Memory B cell (primary cell): ENCODE measurements around the gene CMTM1.
"Not testable (repeated sequence)": the region's sequence is repeated elsewhere in the genome, so short reads cannot be mapped to it uniquely, and the experiment has no call there.

ENCODE experiments used
- ATAC-seq: fragments of 150-1000 bp; cut with Tn5 transposase; 2 replicates; pipeline ENCODE4 v1.10.0; 2021; ENCODE audit warnings: low read depth, mild to moderate bottlenecking, moderate library complexity
- DNase-seq, 2 donors: peaks; one replicate each; pipeline ENCODE4 v3.0.0; 2022; ENCODE audit warnings: low spot score in 2 of 2
- H3K27ac Mint-ChIP-seq: one replicate; pipeline ENCODE4 v1.8.0; 2022; ENCODE audit warnings: mild to moderate bottlenecking, moderate library complexity, mixed read lengths
- H3K27me3 Mint-ChIP-seq: one replicate; pipeline ENCODE4 v1.8.0; 2022; ENCODE audit warnings: mixed read lengths
- H3K36me3 Mint-ChIP-seq: one replicate; pipeline ENCODE4 v1.8.0; 2022; ENCODE audit warnings: mild to moderate bottlenecking, mixed read lengths
- H3K4me1 Mint-ChIP-seq: one replicate; pipeline ENCODE4 v1.8.0; 2022; ENCODE audit warnings: mixed read lengths
- H3K4me3 Mint-ChIP-seq: one replicate; pipeline ENCODE4 v1.8.0; 2022; ENCODE audit warnings: mild to moderate bottlenecking, moderate library complexity, mixed read lengths
- H3K9me3 Mint-ChIP-seq: one replicate; pipeline ENCODE4 v1.8.0; 2022; ENCODE audit warnings: mixed read lengths

Gene CMTM1

GRCh38 chr16:66581246-66581952 lies 15.2 kb downstream of the CMTM1 start:
- peaks cover 24% of the 10 kb centered on the region for H3K27me3 Mint-ChIP-seq
- ATAC-seq (no peak), DNase-seq (no peak)
- H3K27ac Mint-ChIP-seq, result no peak overlapping the region
- peaks cover 1% of the 10 kb centered on the region for H3K36me3 Mint-ChIP-seq
- H3K4me3 Mint-ChIP-seq, result no peak overlapping the region
- peaks cover 12% of the 10 kb centered on the region for H3K4me1 Mint-ChIP-seq
- H3K9me3 Mint-ChIP-seq, result peaks cover 4% of the 10 kb centered on the region

DNA sequence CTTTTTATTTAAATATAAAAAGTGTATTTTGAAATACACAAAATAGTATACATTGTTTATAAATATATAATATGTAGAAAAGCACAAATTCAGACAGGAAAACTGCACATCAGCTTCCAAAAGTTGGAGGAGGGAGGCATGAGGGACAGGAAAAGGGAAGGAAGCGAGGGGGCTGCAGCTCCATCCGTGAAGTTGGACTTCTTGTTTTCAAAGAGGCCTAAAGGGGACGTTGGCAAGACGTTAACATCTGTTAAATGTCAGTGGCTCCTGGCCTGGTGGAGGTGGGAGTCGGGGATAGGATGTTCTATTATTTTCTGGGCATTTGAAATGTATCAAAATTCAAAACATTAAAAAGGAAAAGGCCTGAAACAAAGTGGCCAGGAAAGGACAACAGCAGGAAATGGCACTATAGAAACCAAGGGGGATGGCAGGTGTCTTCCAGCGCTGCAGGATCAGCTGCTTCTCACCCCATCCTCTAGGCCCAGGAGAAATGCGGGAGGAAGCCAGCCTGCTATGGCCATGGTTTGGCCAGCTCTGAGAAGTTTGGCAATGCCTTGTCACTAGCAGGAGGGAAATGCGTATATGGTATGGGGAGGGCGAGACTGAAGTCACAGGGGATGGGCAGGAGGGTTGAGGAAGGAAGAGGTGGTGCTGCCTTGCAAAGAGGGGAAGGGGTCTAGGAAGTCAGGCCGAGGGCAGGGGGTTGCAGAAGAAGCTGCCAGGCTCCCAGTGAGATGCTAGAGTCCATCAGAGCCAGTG lies 19.4 kb downstream of the CMTM1 start:
- Mint-ChIP-seq H3K27ac (no peak overlapping the region), H3K27me3 (peaks cover 4% of the 10 kb centered on the region), H3K4me1 (peaks cover 14% of the 10 kb centered on the region), H3K9me3 (peaks cover 4% of the 10 kb centered on the region), H3K4me3 (no peak overlapping the region), H3K36me3 (peaks cover 1% of the 10 kb centered on the region)
- no peak for DNase-seq
- ATAC-seq, result no peak

- Mint-ChIP-seq H3K27ac (no peak overlapping the region), H3K4me3 (peak overlapping the region; percentile 22), H3K27me3 (peaks cover 3% of the 10 kb centered on the region), H3K36me3 (peaks cover 2% of the 10 kb centered on the region), H3K4me1 (peaks cover 14% of the 10 kb centered on the region), H3K9me3 (no peaks in the 10 kb centered on the region)
- DNase-seq, result no peak
- ATAC-seq, result no peak
Observed at GRCh38 chr16:66587881-66588600, 21.8 kb downstream of the CMTM1 start.

DNA sequence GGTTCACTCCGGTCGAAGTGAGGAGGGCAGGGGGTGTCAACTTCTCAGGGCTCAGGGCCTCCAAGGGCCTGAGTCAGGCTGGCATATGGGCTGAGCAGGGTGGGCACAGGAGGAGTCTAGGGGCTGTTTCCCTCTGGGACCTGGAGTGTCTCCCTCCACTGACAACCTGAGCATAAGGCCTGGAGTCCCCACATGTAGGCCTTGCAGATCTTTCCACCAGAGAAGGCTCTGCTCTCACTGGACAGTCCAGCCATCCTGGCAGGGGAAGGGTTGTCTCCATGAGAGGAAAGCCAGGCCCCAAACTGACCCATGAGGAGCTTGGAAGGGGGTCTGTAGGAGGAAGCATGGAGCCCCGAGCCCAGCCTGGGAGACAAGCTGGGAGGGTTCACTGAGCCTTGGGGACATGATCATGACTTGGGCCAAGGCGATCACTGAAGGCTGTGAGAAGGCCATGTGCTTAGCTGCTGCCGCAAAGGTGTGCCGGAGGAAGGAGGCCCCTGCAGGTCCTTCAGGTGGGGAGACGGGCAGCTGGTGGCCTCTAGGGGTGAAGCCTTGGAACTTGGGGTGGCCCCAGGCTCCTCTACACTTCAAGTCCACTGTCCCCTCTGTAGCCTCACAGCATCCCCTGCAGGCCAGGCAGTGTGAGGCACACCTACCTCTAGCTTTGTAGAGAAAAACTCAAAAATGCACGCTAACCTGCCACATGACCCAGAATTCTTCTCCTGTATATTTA lies 22.9 kb downstream of the CMTM1 start:
- H3K4me1 Mint-ChIP-seq, result peaks cover 14% of the 10 kb centered on the region
- ATAC-seq (peak; percentile 96), DNase-seq (peak; percentile 49 to 53)
- peaks cover 3% of the 10 kb centered on the region for H3K27me3 Mint-ChIP-seq
- H3K27ac Mint-ChIP-seq, result no peak overlapping the region
- H3K36me3 Mint-ChIP-seq, result peaks cover 2% of the 10 kb centered on the region
- H3K9me3 Mint-ChIP-seq, result peaks cover 3% of the 10 kb centered on the region
- peak overlapping the region; percentile 77 for H3K4me3 Mint-ChIP-seq

DNA sequence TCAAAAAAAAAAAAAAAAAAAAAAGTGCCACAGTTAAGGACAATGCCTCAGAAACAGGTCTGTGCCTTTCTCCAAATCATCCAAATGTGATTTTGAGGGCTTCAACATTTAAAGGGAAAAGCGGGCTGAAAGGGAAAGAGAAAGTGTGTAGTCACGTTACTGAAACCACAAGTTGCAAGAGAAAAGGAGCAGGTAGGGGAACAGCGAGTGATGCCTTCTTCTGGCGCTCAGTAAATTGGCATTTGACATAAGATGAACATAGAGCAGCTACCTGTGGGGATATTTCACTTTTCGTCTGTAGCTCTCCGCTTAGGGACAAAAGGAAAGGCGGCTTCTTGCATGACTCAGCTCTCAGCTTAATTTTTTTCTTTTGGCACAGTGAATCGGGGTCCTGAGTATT lies 24.1 kb downstream of the CMTM1 start:
- H3K4me3 Mint-ChIP-seq, result peak overlapping the region; percentile 72
- H3K4me1 Mint-ChIP-seq, result peaks cover 19% of the 10 kb centered on the region
- H3K36me3 Mint-ChIP-seq, result peaks cover 2% of the 10 kb centered on the region
- DNase-seq, result no peak
- peaks cover 3% of the 10 kb centered on the region for H3K9me3 Mint-ChIP-seq
- H3K27me3 Mint-ChIP-seq, result peaks cover 7% of the 10 kb centered on the region
- ATAC-seq, result peak; percentile 48
- H3K27ac Mint-ChIP-seq, result no peak overlapping the region

GRCh38 chr16:66591018-66591417 lies 24.8 kb downstream of the CMTM1 start:
- Mint-ChIP-seq H3K4me1 (peaks cover 15% of the 10 kb centered on the region), H3K9me3 (peaks cover 3% of the 10 kb centered on the region), H3K36me3 (peaks cover 2% of the 10 kb centered on the region), H3K4me3 (no peak overlapping the region), H3K27ac (no peak overlapping the region), H3K27me3 (peaks cover 4% of the 10 kb centered on the region)
- ATAC-seq (no peak), DNase-seq (no peak)

GRCh38 chr16:66592241-66592640 lies 26.0 kb downstream of the CMTM1 start:
- H3K27ac Mint-ChIP-seq, result no peak overlapping the region
- peaks cover 4% of the 10 kb centered on the region for H3K27me3 Mint-ChIP-seq
- peaks cover 2% of the 10 kb centered on the region for H3K36me3 Mint-ChIP-seq
- peaks cover 3% of the 10 kb centered on the region for H3K9me3 Mint-ChIP-seq
- no peak for DNase-seq
- no peak overlapping the region for H3K4me3 Mint-ChIP-seq
- peaks cover 15% of the 10 kb centered on the region for H3K4me1 Mint-ChIP-seq
- ATAC-seq, result no peak

GRCh38 chr16:66592814-66593213 lies 26.6 kb downstream of the CMTM1 start:
- Mint-ChIP-seq H3K4me3 (no peak overlapping the region), H3K4me1 (peaks cover 18% of the 10 kb centered on the region), H3K9me3 (peaks cover 3% of the 10 kb centered on the region), H3K36me3 (peaks cover 2% of the 10 kb centered on the region), H3K27ac (no peak overlapping the region), H3K27me3 (peaks cover 4% of the 10 kb centered on the region)
- no peak for DNase-seq
- ATAC-seq, result no peak

DNA sequence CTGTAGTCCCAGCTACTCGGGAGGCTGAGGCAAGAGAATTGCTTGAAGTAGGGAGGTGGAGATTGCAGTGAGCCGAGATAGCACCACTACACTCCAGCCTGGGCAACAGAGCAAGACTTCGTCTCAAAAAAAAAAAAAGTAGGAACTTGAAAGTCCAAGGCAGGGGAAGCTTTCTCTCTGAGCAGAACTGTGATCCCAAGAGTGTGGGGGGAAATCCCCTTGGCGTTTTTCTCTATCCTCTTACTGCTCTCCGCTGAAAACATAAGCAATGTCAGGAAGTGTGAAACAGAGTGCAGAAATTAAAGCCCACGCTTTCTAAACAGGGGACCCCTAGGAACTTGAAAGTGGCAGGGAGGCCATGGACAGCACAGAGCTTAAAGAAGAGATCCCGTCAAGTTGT lies 28.5 kb downstream of the CMTM1 start:
- DNase-seq (no peak), ATAC-seq (peak; percentile 68)
- no peak overlapping the region for H3K27ac Mint-ChIP-seq
- peaks cover 2% of the 10 kb centered on the region for H3K36me3 Mint-ChIP-seq
- H3K9me3 Mint-ChIP-seq, result peaks cover 3% of the 10 kb centered on the region
- no peak overlapping the region for H3K4me3 Mint-ChIP-seq
- H3K27me3 Mint-ChIP-seq, result peaks cover 6% of the 10 kb centered on the region
- H3K4me1 Mint-ChIP-seq, result peaks cover 13% of the 10 kb centered on the region

- not testable (repeated sequence) for H3K4me3 Mint-ChIP-seq, H3K36me3 Mint-ChIP-seq, H3K27ac Mint-ChIP-seq, DNase-seq, ATAC-seq, H3K9me3 Mint-ChIP-seq
- Mint-ChIP-seq H3K27me3 (peaks cover 15% of the 10 kb centered on the region), H3K4me1 (peaks cover 11% of the 10 kb centered on the region)
Observed at GRCh38 chr16:66596559-66596958, 30.3 kb downstream of the CMTM1 start.

DNA sequence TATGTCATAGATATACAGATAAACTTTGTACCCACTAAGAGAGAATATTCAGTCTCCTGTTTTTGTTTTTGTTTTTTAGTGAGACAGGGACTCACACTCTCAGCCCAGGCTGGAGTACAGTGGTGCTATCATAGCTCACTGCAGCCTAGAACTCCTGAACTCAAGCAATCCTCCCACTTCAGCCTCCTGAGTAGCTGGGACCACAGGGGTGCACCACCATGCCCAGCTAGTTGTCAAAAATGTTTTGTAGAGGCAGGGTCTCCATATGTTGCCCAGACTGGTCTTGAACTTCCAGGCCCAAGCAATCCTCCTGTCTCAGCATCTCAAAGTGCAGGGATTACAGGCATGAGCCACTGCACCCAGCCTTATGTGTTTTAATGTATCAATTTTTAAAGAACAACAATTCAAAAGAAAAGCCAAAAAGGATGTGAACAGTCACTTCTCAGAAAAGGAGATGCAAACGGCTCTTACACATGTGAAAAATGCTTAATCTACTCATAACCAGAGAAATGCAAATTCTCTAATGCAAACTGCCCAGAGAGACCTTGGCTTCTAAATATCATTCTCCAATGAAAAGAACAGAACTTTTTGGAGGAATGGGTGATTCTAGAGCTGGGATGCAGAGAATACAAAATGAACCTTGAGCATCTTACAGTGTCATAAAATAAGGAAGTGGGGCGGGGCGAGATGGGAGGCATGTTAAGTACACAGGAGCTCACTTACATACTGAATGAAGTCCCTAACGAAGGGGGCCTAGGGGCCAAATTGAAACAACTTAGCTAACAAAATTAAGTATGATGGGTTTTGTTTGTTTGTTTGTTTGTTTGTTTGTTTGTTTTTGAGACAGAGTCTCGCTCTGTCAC lies 31.0 kb downstream of the CMTM1 start:
- Mint-ChIP-seq H3K27me3 (peaks cover 17% of the 10 kb centered on the region), H3K27ac (no peak overlapping the region), H3K4me1 (peaks cover 11% of the 10 kb centered on the region), H3K9me3 (peaks cover 8% of the 10 kb centered on the region), H3K4me3 (no peak overlapping the region), H3K36me3 (peaks cover 4% of the 10 kb centered on the region)
- DNase-seq, result no peak
- no peak for ATAC-seq

DNA sequence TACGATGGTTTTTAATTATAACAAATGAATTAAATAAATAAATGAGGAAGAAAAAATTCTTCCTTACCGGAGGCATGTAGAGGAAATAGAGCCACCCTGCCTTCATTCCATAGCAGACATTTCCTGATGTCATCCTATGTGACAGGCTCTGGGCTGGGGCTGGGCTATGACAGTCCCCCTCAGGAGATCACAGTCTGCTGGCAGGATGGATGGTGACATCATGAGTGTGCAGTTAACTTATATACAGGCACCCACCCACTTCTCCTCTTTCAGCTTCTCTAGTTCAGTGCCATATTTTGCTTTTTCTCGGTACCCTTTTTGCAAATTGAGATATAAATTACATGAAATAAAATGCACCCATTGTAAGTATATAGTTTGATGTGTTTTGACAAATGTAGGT lies 31.9 kb downstream of the CMTM1 start:
- H3K27me3 Mint-ChIP-seq, result peaks cover 21% of the 10 kb centered on the region
- no peak overlapping the region for H3K27ac Mint-ChIP-seq
- DNase-seq, result no peak
- ATAC-seq, result no peak
- no peak overlapping the region for H3K4me3 Mint-ChIP-seq
- H3K4me1 Mint-ChIP-seq, result peaks cover 14% of the 10 kb centered on the region
- H3K9me3 Mint-ChIP-seq, result peaks cover 8% of the 10 kb centered on the region
- peaks cover 4% of the 10 kb centered on the region for H3K36me3 Mint-ChIP-seq

DNA sequence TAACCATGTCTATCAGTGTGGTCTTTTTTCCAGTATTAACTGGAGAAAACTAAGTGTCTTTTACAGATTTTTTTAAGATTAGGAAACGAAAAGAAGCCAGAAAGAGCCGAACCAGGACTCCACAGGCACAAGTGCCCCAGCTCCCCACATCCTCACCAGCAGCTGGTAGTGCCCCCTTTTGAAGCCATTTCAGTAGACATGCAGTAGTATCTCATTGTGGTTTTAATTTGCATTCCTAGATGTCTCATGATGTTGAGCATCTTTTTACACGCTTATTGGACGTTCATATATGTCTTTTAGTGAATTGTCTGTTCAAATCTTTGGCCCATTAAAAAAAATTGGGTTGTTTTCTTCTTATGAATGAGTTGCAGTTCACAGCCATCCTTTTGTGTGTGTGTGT lies 33.5 kb downstream of the CMTM1 start:
- Mint-ChIP-seq H3K36me3 (peaks cover 4% of the 10 kb centered on the region), H3K27me3 (peaks cover 28% of the 10 kb centered on the region), H3K4me3 (no peak overlapping the region), H3K27ac (no peak overlapping the region), H3K9me3 (peaks cover 6% of the 10 kb centered on the region), H3K4me1 (peaks cover 20% of the 10 kb centered on the region)
- DNase-seq (no peak), ATAC-seq (no peak)
